GM21447 (cell line): ENCODE results near the gene SART3.
"Not testable (repeated sequence)": the region's sequence is repeated elsewhere in the genome, so short reads cannot be mapped to it uniquely, and the experiment has no call there.

Experiments used
- ATAC-seq: cut with Tn5 transposase; IDR thresholded peaks from one replicate; pipeline ENCODE4 v1.9.1; 2021; ENCODE audit not compliant: unreplicated experiment

SART3 gene

DNA sequence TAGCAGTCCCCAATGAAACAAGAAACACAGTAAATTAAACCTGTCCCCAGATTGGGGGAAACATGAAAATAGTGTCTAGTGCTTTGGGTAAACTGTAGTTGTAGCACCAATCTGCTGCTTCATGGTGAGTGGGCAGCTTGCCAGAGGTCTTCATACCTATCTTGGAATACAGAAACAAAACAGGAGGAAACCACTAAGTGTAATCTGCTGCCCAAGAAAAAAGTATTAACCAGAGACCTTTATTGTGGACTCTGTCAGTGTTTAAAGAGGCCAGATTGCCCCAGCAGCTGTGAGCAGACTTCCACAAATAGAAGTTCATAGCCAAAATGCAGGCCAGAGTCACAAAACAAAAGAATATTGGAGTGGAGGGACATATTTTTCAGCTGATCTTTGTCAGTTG lies 3.8 kb upstream of the SART3 start:
- ATAC-seq: no peak

DNA sequence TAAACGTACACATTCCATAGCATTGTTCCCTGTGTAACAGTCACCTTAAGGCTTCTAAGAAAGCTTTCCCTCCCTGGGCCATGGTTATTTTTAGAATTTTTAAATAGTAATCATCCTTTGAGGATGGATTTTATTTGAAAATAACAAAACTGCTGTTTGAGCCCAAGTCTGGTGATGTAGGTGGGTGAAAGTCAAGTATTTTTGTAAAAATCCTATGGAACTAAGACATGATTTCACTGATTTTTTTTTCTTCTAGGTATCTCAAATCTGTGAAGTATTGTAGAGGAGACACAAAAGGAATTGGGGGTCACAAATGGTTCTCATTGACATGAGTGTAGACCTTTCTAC lies 2.8 kb upstream of the SART3 start:
- ATAC-seq: no peak

DNA sequence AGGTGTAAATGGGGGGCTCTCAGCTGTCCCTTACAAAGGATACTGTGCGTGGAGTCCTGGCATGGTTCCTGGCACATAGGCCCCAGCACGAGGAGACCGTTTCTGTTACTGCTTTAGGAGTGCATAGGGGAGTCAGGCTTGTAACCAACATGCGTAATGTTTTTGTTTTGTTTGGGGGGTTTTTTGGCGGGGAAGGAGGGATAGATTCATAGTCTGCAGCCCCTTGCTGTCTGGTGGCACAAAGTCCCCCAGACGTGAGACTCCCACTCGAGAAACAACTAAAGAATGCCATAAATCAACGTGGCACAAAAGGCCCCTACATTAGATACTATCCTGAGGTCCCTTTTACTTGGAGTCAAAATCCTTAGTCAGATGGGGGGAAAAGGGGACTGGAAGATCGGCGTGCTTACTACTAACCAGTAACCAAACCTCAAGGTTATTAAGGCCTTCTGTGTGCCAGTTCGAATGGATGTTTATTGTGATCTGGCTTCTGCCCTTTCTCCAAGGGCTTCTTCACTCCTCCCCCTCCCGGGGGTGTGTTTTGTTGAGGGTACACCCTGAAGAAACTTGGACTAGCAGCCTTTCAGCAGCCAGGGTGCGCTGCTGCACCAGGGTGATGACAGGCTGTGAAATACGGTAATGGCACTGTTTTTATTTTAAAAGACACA lies 2.3 kb upstream of the SART3 start:
- ATAC-seq: no peak

DNA sequence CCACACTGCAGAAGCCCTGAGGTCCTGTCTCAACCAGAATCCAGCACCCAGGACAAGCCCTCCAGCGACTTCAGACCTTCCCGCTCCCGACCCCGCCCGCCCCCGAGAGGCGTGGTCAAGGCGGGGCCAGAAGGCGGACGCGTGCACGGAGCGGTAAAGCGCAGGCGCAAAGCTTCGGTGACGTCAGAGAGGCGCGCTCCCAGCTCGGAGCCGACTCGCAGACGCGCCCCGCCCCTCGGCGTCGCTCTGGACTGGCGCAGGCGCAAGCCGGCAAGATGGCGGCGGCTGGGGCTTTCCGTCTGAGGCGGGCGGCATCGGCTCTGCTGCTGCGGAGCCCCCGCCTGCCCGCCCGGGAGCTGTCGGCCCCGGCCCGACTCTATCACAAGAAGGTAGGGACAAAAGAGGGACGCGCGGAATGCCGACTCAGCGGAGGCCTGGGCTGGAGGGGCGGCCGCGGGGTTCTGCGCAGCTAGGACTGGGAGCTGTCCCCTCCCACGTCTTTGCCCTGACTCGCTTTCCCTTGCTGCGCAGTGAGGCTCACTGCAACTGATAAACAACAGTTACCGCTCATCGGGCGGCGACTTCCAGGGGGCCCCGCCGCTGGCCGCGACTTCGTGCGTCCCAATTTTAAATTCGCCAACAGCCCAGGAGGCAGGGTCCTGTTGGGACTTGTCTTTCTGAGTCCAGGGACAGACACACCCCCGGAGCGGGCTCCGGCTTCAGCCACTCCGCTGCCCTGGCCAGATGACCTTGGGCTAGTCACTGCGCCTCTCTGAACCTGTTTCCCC lies 1.6 kb upstream of the SART3 start, which contains the start of gene ISCU:
Gene ISCU, plus strand, starts transcription at position 249 of the 788 bp plus-strand sequence. Its CDS starts 27 bp downstream, at position 276.
- peak; percentile 56 for ATAC-seq

DNA sequence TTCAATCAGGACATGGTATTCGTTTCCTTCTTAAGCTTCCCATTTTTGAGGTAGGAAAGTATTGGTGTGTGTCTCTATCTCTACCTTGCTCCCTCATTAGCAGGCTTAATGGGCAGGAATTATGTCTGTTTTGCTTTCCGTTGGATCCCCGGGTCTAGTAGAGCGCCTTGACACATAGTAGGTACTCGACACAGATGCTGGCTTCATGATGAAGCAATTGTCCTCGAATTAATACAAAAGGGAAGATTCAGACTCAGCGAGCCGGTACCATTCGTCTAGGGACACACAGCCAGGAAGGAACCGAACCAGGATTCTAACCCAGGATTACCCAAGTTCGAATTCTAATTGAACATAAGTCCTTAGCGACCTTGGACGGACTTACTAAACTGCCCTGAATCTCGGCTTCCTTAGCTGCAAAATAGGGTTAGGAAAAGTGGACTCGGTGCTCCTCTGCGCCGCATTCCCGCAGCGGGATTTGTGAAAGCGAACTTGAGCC lies 927 bp upstream of the SART3 start:
- peak; percentile 2 for ATAC-seq

DNA sequence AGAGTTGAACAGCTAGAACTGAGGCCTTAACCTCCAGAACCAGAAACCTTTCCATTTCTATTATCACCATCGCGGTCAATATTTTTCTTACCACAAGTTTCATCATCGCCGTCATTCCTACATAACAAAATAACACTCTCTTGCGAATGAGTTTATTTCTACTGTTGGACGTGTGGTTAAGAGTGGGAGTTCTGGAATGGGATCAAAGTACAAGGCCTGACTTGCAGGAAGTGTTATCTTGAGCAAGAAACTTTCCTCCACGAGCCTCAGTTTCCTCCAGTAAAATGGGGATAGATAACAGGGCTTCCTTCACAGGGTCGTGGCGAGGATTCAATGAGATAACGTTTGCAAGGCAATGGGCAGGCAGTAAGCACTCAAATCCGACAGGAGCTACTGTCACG lies 652 bp downstream of the SART3 start:
- no peak for ATAC-seq

DNA sequence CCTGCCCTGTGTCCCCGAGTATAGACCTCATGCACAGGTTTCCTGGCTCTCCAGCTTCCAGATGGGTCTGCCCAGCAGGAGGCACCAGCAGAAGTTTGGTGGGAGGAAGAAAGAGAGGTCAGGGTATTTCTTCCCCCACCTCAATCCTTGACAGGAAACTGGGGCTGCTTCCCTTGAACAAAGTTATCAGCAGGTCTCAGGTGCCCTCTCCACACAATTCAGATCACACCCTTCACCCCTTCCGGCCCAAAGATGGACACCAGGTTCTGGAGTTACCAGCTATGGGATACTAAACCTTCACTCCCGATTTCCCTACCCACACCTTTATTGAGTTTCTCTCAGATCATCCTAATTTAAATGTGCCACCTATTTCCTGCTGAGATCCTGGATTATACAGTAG lies 1.2 kb downstream of the SART3 start:
- ATAC-seq: no peak

DNA sequence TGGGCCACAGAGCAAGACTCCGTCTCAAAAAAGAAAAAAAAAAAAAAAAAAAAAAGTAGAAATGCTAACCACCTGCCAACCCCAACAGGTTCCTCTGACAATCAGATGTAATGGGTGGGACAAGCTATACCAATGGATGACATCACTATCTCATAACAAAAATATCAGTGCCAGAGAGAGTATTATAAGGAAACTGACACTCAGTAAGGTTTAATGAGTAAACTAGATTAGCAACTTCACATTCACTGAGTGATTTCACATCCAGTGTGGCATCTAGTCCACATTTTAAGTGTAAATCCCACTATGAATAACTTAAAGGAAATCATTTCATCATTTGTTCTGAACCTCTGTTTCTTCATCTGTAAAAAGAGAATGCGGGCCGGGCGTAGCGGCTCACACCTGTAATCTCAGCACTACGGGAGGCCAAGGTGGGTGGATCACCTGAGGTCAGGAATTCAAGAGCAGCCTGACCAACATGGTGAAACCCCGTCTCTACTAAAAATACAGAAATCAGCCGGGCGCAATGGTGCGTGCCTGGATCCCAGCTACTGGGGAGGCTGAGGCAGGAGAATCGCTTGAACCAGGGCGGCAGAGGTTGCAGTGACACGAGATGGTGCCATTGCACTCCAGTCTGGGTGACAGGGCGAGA lies 1.8 kb downstream of the SART3 start:
- no peak for ATAC-seq

DNA sequence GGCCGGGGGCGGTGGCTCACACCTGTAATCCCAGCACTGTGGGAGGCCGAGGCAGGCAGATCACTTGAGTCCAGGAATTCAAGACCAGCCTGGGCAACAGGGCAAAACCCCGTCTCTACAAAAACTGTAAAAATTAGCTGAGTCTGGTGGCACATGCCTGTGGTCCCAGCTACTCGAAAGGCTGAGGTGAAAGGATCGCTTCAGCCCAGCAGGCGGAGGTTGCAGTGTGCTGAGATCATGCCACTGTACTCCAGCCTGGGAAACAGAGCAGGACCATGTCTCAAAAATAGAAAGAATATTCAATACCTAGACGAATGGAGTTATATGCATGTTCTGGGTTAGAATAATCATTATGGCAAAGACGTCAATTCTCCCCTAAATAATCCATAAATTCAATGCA lies 5.6 kb downstream of the SART3 start:
- not testable (repeated sequence) for ATAC-seq

DNA sequence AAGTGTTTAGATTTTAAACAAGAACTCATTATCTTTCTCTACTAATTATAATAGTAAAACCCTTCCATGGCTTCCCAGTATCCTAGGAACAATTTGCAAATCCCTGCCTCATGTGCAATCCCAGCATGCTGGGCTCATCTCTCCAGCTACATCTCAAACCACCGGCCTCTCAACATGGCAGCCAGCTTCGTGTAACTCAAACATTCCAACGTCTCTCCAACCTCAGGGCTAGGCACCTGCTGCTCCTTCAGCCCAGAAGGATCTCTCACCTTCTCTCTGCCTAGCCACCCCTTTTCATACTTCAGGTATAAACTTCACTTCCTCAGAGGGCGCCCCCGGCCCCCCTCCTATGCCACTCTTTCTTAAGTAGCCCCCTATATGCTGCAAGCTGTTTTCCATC lies 7.2 kb downstream of the SART3 start:
- ATAC-seq: no peak

DNA sequence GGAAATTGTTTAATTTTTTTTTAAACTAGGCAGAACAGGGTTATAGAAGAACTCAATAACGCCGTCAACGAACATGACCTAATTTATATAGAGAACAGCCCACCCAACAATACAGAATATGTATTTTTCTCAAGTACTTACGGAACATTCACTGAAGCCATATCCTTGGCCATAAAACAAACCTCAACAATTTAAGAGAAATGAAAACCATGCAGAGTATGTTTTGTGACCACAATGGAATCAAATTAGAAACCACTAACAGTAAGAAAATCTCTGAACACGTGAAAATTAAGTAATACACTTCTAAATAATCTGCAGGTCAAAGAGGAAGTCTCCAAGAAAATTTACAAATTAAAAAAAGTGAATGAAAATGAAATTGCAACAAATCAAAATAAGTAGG lies 9.4 kb downstream of the SART3 start:
- ATAC-seq: no peak

DNA sequence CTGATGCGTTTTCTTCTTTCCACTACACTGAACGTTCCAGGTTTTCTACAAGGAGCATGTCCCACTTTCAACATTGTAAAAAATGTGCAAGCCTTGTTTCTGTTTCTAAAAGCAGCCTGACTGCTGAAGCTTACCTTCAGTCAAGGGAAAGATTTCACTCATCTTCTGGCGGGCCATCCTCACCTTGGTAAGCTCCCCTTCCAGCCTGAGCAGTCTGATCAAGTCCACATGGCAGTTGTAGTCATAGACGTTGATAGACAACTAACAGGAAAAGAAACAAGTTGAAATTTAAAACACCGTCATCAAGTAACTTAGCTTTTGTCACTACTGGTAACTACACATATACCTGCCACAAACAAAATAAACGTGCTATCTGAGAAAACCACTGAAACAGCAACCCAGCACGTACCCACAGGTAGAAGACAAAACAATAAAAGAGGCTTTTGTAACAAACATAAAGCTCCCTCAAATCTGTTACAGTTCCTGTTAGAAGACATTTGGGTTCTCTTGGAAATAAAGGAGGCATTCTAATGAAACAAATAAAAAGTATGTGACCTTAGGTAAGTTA lies 11.9 kb downstream of the SART3 start:
- no peak for ATAC-seq

DNA sequence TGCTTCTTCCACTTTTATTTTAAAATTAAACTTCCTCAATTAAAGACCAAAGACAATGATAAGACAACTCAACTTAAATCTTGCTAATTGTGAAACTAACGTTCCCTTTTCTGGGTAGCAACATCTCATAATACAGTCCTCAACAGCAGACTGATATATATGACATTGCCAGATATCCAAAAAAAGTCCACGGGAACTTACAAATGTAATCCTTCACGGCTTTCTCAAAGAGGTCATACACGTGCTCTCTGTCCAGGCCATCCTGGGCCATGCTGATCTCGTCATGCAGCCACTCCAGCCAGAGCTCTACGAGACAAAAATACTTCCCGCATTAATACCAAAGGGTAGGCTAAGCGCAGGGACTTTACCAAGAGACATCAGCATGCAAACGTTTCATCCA lies 13.3 kb downstream of the SART3 start:
- no peak for ATAC-seq

DNA sequence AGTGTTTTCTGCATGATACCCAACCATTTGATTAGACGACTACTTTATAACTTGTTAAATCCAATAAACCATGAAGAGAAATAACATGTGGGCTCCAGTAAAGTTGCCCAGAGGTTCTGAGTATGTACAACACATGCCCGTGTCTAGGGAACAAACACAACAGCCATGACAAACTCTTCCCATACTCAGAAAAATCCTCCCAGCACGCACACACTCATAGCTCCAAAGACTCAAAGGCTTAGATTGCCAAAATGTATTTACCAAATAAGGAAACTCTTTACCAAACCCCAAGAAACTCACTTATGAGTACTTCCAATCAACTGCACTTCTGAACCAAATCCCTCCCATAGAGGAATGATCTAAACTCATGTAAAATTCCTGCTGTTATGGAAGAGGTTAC lies 17.3 kb downstream of the SART3 start:
- ATAC-seq: no peak

DNA sequence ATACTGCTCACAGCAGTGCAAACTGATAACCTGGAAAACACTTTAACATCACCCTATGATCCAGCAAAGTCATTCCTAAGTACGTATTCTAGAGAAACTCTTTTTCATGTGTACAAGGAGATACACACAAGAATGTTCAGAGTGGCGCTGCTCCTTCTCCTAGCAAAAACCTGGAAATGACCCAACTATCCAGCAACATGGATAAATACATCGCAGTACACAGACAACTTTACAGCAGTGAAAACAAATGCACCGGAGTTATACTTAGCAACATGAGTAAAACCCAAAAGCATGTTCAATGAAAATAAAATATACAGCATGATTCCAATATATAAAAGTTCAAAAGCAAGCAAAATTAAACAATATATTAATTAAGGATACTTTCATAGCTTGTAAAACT lies 18.7 kb downstream of the SART3 start:
- no peak for ATAC-seq

DNA sequence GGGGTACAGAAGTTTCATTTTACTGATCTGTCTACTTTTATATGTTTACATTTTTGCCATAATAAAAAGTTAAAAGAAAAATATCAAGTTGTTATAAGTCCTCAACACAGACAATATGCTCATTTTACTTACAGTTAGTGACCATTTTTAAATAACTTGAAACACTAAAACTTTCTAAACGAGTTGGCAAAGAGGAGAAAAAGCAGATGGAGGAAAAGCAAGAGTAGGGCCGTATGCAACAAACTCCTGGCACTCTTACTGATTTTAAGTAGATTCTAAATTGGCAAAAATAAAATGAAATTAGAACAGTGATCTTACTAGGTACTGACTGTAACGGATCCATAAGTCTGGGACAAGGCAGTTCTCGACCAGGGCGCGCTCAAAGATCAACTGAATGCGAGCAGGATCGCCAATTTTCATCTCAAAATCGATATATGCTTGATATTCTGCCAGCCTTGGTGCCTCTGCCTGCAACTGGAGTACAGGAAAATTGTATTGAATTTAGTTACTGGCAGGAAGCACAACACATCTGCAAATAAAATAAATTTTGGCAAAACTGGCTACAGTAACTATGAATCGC lies 22.3 kb downstream of the SART3 start:
- no peak for ATAC-seq

DNA sequence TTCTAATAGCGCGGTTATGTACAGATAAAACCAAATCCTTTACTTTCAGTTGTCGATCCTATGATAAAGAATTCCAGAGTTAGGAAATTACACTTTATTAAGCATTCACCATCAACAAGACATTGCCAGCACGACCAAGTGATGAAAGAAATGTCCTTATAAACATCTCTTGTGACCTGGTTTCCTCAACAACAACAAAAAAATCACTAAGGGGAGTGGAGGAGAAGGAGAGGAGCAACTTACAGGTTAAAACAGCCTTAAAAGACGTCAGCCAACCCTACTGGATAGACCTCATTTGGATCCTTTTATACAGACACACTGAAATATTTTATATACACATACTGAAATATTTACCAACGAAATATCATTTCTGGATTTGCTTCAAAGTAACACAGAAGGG lies 22.8 kb downstream of the SART3 start:
- ATAC-seq: no peak

DNA sequence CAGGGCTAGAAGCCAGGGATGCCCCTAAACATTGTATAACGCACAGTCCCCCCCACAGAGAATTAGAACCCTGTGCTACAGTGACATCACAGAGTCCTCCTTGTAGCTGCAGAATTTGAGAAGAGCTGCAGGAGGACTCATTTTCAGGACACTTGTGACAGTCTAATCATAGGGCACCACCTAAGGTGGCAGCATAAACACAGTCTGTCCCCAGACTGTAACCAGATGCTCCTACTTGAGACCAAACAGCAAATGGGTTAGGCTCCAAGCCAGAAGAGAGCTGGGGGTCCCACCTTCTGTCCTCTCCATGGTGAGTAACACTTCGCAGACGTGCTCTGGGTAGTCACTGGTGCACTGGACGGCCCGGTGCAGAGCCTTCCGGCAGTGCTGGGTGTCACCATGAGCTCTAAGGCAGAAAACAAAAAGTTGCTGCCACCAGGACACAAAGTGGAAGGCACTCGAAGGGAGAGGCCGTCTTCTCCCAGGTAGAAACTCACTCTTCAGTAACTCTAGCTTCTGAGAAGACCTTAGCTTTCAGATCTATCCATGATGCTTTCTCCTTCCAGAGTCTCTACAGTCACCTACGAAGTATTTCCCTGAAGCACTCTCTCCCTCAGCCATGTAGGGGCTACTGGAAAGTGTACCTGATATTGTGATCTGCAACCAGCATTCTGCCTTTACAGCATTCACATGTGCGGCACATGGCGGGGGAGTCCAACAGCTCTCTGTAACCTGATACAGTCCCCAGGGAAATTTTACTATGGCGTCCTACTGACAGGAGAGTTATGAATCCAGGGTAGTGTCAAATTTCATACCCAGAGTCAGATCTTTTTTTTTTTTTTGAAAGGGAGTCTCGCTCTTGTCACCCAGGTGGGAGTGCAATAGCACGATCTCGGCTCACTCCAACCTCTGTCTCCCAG lies 28.8 kb downstream of the SART3 start:
- ATAC-seq: no peak

DNA sequence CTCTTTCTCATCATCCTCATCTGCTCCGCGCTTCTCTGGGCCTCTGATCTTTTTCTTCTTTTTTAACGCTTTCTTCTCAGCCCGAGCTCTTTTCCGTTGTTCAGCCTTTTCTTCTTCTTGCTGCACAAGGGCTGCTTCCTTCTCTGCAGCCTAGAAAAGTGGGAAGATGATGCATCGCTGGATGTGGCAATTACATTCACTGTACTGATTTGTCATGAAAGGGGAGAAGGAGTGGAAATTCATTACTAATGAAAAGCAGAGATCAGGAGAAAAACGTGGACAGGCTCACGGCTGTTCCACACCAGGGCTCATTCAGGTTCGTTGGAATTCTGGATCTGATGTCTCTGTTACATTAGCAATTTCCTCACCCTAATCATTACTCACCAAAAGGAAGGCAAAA lies 30.8 kb downstream of the SART3 start:
- no peak for ATAC-seq

DNA sequence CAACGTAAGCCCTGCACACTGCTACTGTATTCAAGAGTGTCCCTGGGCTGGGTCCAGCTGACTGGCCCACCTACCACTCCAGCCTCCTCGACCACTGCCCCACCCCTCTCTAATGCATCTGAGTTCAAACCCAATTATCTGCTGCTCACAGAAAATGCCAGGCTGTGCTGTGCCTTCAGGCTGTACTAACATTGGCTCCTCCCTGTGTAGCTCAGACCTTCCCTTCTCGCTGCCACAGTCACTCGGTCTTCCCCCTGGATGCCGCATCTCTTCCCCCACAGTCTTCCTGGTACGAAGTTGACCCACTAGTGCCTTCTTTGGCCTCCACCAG lies 33.8 kb downstream of the SART3 start:
- no peak for ATAC-seq
